Neural cell (in vitro differentiated cells): ENCODE results near the gene RBBP6.

Experiments used
- POLR2AphosphoS5 ChIP-seq: IDR thresholded peaks from 2 replicates; pipeline ENCODE4 v1.6.1; 2012
- RAD21 ChIP-seq: fragments of 450-650 bp; conservative IDR thresholded peaks from 2 replicates; pipeline ENCODE4 v1.6.1; 2014; ENCODE audit warnings: antibody characterized with exemption, mild to moderate bottlenecking, moderate library complexity
- REST ChIP-seq: IDR thresholded peaks from 2 replicates; pipeline ENCODE4 v1.6.1; 2012; ENCODE audit warnings: borderline replicate concordance
- TF ChIP-seq, protein P1 (sequence below): fragments of 450-650 bp; IDR thresholded peaks from 2 replicates; pipeline ENCODE4 v1.5.1; 2014; ENCODE audit warnings: antibody characterized with exemption, mild to moderate bottlenecking, moderate library complexity; ENCODE audit not compliant: poor library complexity, severe bottlenecking

- TF ChIP-seq POLR2AphosphoS5 = no peak
- no peak for TF ChIP-seq REST
- TF ChIP-seq, protein P1, sequence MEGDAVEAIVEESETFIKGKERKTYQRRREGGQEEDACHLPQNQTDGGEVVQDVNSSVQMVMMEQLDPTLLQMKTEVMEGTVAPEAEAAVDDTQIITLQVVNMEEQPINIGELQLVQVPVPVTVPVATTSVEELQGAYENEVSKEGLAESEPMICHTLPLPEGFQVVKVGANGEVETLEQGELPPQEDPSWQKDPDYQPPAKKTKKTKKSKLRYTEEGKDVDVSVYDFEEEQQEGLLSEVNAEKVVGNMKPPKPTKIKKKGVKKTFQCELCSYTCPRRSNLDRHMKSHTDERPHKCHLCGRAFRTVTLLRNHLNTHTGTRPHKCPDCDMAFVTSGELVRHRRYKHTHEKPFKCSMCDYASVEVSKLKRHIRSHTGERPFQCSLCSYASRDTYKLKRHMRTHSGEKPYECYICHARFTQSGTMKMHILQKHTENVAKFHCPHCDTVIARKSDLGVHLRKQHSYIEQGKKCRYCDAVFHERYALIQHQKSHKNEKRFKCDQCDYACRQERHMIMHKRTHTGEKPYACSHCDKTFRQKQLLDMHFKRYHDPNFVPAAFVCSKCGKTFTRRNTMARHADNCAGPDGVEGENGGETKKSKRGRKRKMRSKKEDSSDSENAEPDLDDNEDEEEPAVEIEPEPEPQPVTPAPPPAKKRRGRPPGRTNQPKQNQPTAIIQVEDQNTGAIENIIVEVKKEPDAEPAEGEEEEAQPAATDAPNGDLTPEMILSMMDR = no peak
- no peak for TF ChIP-seq RAD21
Measured at GRCh38 chr16:24490866-24491265, 48.5 kb upstream of the RBBP6 start.
